VCaP (cell line): ENCODE results near the gene THAP2.

Source experiments
- H3K27ac ChIP-seq: fragments of 450-650 bp; 2 replicates; pipeline ENCODE4 v1.5.1; 2017
- TF ChIP-seq, protein P1 (sequence below): fragments of 450-650 bp; conservative IDR thresholded peaks from 2 replicates; pipeline ENCODE4 v1.5.1; 2017; ENCODE audit warnings: mild to moderate bottlenecking, moderate library complexity

Gene THAP2

DNA sequence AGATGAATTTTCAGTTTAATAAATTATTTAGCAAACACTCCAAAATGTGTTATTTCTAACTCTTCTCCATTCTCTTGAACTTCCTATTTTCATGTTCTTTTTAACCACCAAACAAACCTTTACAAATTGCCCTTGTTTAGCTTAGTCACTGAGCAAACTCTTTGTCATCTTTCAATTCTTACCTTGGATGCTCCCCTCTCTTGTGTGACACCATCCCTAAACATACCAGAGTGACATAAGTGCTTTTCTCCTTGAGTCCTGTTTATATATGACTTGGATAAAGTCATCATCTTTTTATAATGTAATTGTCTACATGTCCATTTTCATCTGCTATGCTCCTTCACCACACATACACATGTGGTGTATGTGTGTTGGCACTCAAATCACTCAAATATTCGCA is 18.4 kb downstream of the THAP2 start:
- TF ChIP-seq, protein P1, sequence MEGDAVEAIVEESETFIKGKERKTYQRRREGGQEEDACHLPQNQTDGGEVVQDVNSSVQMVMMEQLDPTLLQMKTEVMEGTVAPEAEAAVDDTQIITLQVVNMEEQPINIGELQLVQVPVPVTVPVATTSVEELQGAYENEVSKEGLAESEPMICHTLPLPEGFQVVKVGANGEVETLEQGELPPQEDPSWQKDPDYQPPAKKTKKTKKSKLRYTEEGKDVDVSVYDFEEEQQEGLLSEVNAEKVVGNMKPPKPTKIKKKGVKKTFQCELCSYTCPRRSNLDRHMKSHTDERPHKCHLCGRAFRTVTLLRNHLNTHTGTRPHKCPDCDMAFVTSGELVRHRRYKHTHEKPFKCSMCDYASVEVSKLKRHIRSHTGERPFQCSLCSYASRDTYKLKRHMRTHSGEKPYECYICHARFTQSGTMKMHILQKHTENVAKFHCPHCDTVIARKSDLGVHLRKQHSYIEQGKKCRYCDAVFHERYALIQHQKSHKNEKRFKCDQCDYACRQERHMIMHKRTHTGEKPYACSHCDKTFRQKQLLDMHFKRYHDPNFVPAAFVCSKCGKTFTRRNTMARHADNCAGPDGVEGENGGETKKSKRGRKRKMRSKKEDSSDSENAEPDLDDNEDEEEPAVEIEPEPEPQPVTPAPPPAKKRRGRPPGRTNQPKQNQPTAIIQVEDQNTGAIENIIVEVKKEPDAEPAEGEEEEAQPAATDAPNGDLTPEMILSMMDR, result no peak
- no peak overlapping the region for H3K27ac ChIP-seq

DNA sequence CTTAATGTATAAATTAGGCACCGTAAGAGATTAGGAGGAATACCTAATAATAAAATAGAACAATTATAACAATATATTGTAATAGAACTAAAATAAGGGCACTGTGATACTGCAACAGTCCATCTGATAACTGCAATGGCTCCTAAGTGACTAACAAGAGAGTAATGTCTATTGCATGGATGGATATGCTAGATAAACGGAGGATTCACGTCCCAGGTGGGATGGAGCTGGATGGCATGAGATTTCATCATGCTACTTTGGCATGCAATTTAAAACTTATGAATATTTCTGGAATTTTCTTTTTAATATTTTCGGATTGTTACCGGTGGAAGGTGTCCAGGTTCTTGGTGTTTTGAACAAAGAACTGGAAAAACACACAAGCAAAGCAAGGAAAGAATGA is 19.5 kb downstream of the THAP2 start:
- no peak overlapping the region for H3K27ac ChIP-seq
- TF ChIP-seq, protein P1, result no peak

DNA sequence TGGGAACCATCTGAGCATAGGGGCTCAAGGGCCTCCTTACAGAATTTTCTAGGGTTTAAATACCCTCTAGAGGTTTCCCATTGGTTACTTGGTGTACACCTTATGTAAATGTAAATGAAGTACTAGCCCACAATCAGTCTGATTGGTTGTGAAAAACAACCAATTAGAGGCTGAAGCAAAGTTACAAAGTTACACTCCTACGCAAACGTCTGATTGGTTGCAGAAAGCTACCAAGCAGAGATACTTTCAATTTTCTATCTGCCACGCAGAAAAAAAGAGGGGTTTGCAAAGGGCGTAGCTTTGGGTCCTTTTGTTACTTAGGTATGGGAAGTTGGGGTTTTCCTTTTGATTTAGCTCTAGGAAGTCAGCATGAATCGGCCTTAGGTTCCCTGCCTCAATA is 20.0 kb downstream of the THAP2 start:
- no peak overlapping the region for H3K27ac ChIP-seq
- TF ChIP-seq, protein P1, result no peak

DNA sequence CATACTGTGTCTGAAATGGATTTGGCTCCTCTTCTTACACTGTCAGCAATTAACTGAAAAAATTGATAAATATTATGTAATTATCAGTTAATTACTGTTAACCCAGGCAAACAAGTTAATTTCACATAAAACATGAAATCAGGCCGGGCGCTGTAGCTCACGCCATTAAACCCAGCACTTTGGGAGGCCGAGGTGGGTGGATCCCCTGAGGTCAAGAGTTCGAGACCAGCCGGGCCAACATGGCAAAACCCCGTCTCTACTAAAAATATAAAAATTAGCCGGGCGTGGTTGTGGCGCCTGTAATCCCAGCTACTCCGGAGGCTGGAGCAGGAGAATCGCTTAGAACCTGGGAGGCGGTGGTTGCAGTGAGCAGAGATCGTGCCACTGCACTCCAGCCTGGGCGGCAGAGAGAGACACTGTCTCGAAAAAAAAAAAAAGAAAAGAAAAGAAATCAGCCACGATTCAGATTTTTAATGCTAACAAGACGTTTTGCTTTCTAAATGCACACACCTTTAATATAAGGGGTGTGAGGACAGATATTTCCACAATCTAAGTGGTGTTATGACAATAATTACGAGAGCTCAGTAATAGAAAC is 21.3 kb downstream of the THAP2 start:
- H3K27ac ChIP-seq, result peak overlapping the region; percentile 86
- TF ChIP-seq, protein P1, result no peak

DNA sequence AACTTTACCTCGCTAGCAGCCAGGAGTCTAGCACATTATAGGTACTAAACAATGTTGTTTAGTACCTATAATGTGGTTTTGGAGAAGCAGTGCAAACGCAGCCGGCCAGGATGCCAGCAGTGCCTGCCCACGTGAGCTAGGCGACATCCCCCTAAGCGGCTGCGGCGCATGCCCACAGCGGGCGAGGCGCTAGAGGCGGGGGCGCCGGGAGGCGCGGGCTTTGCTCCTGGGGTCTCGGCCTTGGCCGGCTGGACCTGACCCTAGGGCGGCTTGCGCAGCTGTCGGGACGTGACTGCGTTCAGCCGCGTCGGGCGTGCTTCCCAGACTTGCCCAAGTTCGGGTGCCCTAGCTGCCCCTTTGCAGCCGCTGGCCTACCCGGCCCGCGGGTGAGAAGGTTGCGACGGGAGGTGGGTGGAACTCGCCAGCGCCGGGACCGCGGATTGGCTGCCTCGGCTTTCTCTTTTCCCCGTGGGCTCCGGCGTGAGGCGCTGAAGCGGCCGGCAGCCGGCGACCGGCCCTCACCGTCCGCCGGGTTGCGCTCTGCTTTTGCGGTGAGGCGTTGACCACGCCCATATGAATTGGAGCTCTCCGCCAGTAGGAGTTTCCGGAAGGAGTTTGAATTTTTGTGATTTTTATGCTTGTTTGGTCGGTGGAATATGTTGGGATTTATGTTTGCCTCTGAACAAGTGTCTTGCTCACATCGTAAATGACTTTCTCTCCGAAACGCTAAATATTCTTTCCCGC is 22.0 kb downstream of the THAP2 start, which contains the start of gene TMEM19:
TMEM19 (plus strand) TSS at position 169 of the 744 bp plus-strand sequence. CDS start 599 bp downstream, outside the sequence.
- H3K27ac ChIP-seq, result peak within 1 kb of the TSS; percentile 86
- TF ChIP-seq, protein P1, result peak; percentile 59

DNA sequence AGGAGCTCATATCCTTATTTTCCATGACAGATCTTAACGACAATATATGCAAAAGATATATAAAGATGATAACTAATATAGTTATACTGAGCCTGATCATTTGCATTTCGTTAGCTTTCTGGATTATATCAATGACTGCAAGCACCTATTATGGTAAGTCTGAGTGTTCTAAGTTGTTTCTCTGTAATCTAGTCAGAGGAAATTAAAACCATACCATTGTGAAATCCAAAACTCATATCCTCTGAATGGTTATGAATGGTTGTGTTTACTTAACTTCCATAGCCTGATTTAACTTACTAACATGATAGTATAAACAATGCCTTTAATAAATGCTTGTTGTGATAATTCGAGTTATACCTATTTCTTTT is 22.5 kb downstream of the THAP2 start:
- TF ChIP-seq, protein P1, result no peak
- peak overlapping the region; percentile 86 for H3K27ac ChIP-seq

DNA sequence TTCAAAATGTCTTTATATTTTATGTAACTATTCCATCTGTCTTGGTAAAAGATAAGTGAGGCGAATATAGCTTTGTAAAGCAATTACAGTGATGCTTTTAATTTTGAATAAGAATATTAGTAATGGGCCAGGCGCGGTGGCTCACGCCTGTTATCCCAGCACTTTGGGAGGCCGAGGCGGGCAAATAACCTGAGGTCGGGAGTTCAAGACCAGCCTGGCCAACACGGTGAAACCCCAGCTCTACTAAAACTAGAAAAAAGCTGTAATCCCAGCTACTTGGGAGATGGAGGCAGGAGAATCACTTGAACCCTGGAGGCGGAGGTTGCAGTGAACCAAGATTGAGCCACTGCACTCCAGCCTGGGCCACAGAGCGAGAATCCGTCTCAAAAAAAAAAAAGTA is 23.1 kb downstream of the THAP2 start:
- H3K27ac ChIP-seq, result peak overlapping the region; percentile 86; the same call in 1 of the 2 replicates
